Bronchial epithelial cell (primary cell): Measurements from ENCODE around the gene APMAP. TPM values are rescaled to one million over a fixed set of nuclear protein-coding genes. Genes with fewer than 3 reads are reported as not detected.

Experiments
- DNase-seq: peaks from one replicate; pipeline ENCODE4 v3.0.0-alpha.2; 2010; ENCODE audit warnings: low read depth
- FAIRE-seq: peaks from 2 replicates; lab custom pipeline; 2011; peaks lifted over from hg19 to GRCh38; lab: Jason Lieb, UNC
- H3K27me3 ChIP-seq: 2 replicates; pipeline ENCODE4 v1.5.1; 2011; ENCODE audit warnings: low read length; ENCODE audit not compliant: control insufficient read depth, insufficient read depth
- H3K36me3 ChIP-seq: 2 replicates; pipeline ENCODE4 v1.5.1; 2011; ENCODE audit warnings: low read length; ENCODE audit not compliant: control insufficient read depth, insufficient read depth
- H3K4me3 ChIP-seq: 2 replicates; pipeline ENCODE4 v1.5.1; 2011; ENCODE audit warnings: mild to moderate bottlenecking, low read depth, low read length, control low read depth
- CTCF ChIP-seq: IDR thresholded peaks from 2 replicates; pipeline ENCODE4 v1.5.1; 2011; ENCODE audit warnings: mild to moderate bottlenecking, moderate library complexity, low read length, control low read depth, inconsistent platforms; ENCODE audit not compliant: insufficient read depth, severe bottlenecking
- total RNA-seq: library from RNA; depleted of rRNA; stranded (reverse); fragments of >200 nt; gene quantifications from 2 replicates; pipeline ENCODE4 v1.2.1, GENCODE V29; 2014

Gene APMAP
- total RNA-seq, 1 donor from 2014 or later = 207 TPM

- FAIRE-seq (peak; percentile 89), DNase-seq (no peak)
- H3K27me3 ChIP-seq = no peaks in the 10 kb centered on the region
- no peak for TF ChIP-seq CTCF
- H3K4me3 ChIP-seq = no peak overlapping the region
- peaks cover 15% of the 10 kb centered on the region for H3K36me3 ChIP-seq
Measured at GRCh38 chr20:24981282-24981681, 11.3 kb downstream of the APMAP start.

GRCh38 chr20:24980291-24981053, 12.1 kb downstream of the APMAP start:
- H3K4me3 ChIP-seq = no peak overlapping the region
- H3K27me3 ChIP-seq = no peaks in the 10 kb centered on the region
- TF ChIP-seq CTCF = no peak
- FAIRE-seq = no peak
- DNase-seq = no peak
- peaks cover 15% of the 10 kb centered on the region for H3K36me3 ChIP-seq

- FAIRE-seq (no peak), DNase-seq (no peak)
- Histone ChIP-seq H3K36me3 (peaks cover 15% of the 10 kb centered on the region), H3K27me3 (no peaks in the 10 kb centered on the region), H3K4me3 (no peak overlapping the region)
- TF ChIP-seq CTCF = no peak
Measured at GRCh38 chr20:24979036-24979960, 13.3 kb downstream of the APMAP start.

- no peaks in the 10 kb centered on the region for H3K27me3 ChIP-seq
- FAIRE-seq = no peak
- peaks cover 14% of the 10 kb centered on the region for H3K36me3 ChIP-seq
- H3K4me3 ChIP-seq = no peak overlapping the region
- no peak for DNase-seq
- no peak for TF ChIP-seq CTCF
Measured at GRCh38 chr20:24978513-24978912, 14.0 kb downstream of the APMAP start.

- FAIRE-seq (no peak), DNase-seq (no peak)
- Histone ChIP-seq H3K36me3 (peaks cover 17% of the 10 kb centered on the region), H3K27me3 (no peaks in the 10 kb centered on the region), H3K4me3 (no peak overlapping the region)
- TF ChIP-seq CTCF = no peak
Measured at GRCh38 chr20:24977797-24978196, 14.8 kb downstream of the APMAP start.
